ENCODE measurements around the gene SCAP.
A peak's percentile ranks its signal among the peaks of the same experiment; 100 is the strongest.

The SCAP gene

DNA sequence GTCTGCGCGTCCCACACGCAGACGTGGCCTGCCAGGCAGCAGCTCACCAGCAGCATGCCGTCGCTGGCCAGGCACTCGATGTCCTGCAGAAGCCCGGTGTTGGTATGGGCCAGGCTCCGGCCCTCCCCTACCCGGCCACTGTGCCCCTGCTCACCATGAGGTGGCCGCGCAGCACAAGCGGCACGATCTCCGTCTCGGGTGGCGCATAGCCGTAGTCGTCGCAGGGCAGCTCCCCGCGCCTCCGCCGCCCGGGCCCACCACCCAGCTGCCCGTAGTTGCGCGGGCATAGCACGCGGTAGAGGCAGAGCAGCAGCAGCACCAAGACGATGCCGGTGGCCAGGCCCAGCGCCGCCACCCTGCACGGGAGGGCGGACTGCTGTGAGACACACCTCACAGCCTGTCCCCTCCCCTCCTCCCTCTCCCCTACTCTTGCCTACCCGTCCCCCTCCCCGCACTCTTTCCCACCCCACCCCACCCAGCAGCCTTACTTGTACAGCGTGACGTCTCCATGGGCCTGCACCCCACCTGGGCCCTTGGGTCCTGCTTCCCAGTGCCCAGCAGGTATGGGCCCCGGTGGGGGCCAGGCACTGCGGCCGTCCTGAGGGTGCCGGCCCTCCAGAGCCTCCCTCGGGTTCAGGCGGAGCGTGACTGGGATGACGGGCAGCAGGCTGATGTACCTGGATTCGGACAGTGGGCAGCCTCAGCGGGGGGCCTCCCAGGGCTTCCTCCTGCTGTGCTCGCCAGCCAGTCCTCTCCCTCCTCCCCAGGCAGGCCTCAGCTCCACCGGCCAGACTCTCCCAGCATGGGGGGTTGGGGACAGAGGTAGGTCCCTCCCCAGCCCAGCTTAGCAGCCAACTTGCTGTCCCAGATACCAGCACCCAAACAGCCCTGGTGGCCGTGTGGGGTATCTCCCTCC is 57.3 kb downstream of the SCAP start:
- Histone ChIP-seq H3K14ac (ENCODE audit: low read length in 2 of 2) (no peak overlapping the region), H3K4me3 (ENCODE audit: insufficient read depth in 1 of 2, low read depth in 1 of 2, low read length in 2 of 2) (no peak overlapping the region), H3K9ac (ENCODE audit: low read length) (no peak overlapping the region), H3K4me2 (ENCODE audit: low read length, poor library complexity, severe bottlenecking) (no peak overlapping the region), H3K27ac (ENCODE audit: low read length, poor library complexity, severe bottlenecking) (no peak overlapping the region), H2BK15ac (ENCODE audit: low read depth, poor library complexity, severe bottlenecking) (no peak overlapping the region), H3K18ac (ENCODE audit: low read depth in 1 of 2, low read length in 2 of 2) (no peak overlapping the region), H3K23ac (ENCODE audit: low read length in 2 of 2) (no peak overlapping the region), H4K91ac (ENCODE audit: low read length) (no peak overlapping the region), H2AFZ (ENCODE audit: low read depth, low read length) (no peak overlapping the region), H3K9me3 (ENCODE audit: control insufficient read depth, low read length) (no peaks in the 10 kb centered on the region), H3K4me1 (ENCODE audit: control insufficient read depth, insufficient read depth, low read depth, low read length) (peaks cover 55% of the 10 kb centered on the region), H3K36me3 (ENCODE audit: control insufficient read depth in 1 of 2, insufficient read depth in 2 of 2, low read depth in 1 of 2, low read length in 2 of 2) (peaks cover 59 to 86% of the 10 kb centered on the region in 2 experiments), H2BK120ac (ENCODE audit: low read depth, low read length) (no peak overlapping the region), H2BK12ac (ENCODE audit: low read length in 2 of 2) (no peak overlapping the region), H3K27me3 (ENCODE audit: control insufficient read depth in 1 of 2, insufficient read depth in 1 of 2, low read length in 2 of 2) (no peaks in the 10 kb centered on the region), H2BK5ac (ENCODE audit: low read depth, low read length, poor library complexity, severe bottlenecking) (no peak overlapping the region), H4K8ac (ENCODE audit: low read length) (peak overlapping the region; percentile 12), H3K4ac (ENCODE audit: low read depth in 1 of 2, low read length in 2 of 2) (no peak overlapping the region), H3K79me1 (replicated peaks; ENCODE audit: low read length, poor library complexity, severe bottlenecking) (peaks cover 21% of the 10 kb centered on the region), H2AK5ac (ENCODE audit: low read length, severe bottlenecking) (no peak overlapping the region)
- WGBS, result 93% methylated on average over 51 of the region's 53 CpGs
- DNase-seq, result no peak

- Histone ChIP-seq H3K18ac (ENCODE audit: low read depth in 1 of 2, low read length in 2 of 2) (no peak overlapping the region), H3K4me3 (ENCODE audit: insufficient read depth in 1 of 2, low read depth in 1 of 2, low read length in 2 of 2) (no peak overlapping the region), H3K4me2 (ENCODE audit: low read length, poor library complexity, severe bottlenecking) (no peak overlapping the region), H2BK15ac (ENCODE audit: low read depth, poor library complexity, severe bottlenecking) (no peak overlapping the region), H3K4me1 (ENCODE audit: control insufficient read depth, insufficient read depth, low read depth, low read length) (peaks cover 52% of the 10 kb centered on the region), H3K27me3 (ENCODE audit: control insufficient read depth in 1 of 2, insufficient read depth in 1 of 2, low read length in 2 of 2) (no peaks in the 10 kb centered on the region), H3K9ac (ENCODE audit: low read length) (no peak overlapping the region), H4K8ac (ENCODE audit: low read length) (no peak overlapping the region), H3K9me3 (ENCODE audit: control insufficient read depth, low read length) (no peaks in the 10 kb centered on the region), H2AFZ (ENCODE audit: low read depth, low read length) (no peak overlapping the region), H2AK5ac (ENCODE audit: low read length, severe bottlenecking) (no peak overlapping the region), H2BK5ac (ENCODE audit: low read depth, low read length, poor library complexity, severe bottlenecking) (no peak overlapping the region), H2BK120ac (ENCODE audit: low read depth, low read length) (no peak overlapping the region), H3K79me1 (replicated peaks; ENCODE audit: low read length, poor library complexity, severe bottlenecking) (peaks cover 17% of the 10 kb centered on the region), H3K36me3 (ENCODE audit: control insufficient read depth in 1 of 2, insufficient read depth in 2 of 2, low read depth in 1 of 2, low read length in 2 of 2) (peaks cover 74 to 87% of the 10 kb centered on the region in 2 experiments), H3K23ac (ENCODE audit: low read length in 2 of 2) (no peak overlapping the region), H4K91ac (ENCODE audit: low read length) (no peak overlapping the region), H3K4ac (ENCODE audit: low read depth in 1 of 2, low read length in 2 of 2) (no peak overlapping the region), H3K14ac (ENCODE audit: low read length in 2 of 2) (no peak overlapping the region), H2BK12ac (ENCODE audit: low read length in 2 of 2) (no peak overlapping the region), H3K27ac (ENCODE audit: low read length, poor library complexity, severe bottlenecking) (no peak overlapping the region)
- no peak for DNase-seq
- WGBS, result 94% methylated on average over 8 of the region's 9 CpGs
Observed at GRCh38 chr3:47416041-47416440, 59.7 kb downstream of the SCAP start.

DNA sequence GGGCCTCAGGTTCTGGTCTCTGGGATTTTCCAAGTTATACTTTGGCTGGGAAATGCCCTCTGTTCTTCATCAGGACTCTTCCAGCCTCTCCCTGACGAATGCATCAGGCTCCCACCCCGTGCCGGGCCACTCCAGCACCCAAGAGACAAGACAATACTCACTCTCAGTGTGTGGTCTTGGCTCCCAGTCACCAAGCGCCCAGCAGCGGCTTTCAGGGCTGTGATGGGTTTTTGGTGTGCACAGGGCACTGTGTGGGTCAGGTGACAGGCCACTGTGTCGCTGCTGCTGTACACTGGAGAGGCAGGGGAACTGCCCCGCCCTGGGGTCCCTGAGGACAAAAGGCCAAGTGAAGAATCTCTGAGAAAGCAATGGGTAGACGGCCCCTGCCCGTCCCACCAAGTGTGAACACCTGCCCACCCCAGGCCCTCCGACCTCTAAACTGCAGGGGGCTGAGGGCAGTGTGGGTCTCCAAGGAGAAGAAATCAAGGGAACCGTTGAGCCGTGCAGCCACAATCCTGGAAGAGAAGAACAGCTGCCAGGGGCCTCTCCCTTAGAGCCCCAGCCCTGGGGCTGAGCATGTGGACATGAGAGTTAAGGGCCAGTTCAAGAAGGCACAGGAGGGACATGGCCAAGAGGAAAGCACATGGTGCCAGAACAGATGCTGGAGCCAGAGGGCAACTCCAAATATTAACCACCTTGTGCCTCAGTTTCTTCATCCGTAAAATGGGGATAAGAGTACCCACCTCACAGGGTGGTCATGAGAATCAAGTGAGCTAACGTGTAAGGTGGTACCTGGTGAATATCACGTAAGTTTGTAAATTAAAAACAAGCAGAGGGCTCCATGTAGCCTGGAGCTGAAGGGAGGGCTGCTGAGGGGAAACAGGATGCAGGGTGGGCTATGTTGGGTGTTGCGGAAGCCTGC is 60.8 kb downstream of the SCAP start:
- H3K36me3 ChIP-seq (ENCODE audit: control insufficient read depth in 1 of 2, insufficient read depth in 2 of 2, low read depth in 1 of 2, low read length in 2 of 2), result peaks cover 68 to 88% of the 10 kb centered on the region in 2 experiments
- H3K27ac ChIP-seq (ENCODE audit: low read length, poor library complexity, severe bottlenecking), result no peak overlapping the region
- peaks cover 20% of the 10 kb centered on the region for H3K79me1 ChIP-seq (replicated peaks; ENCODE audit: low read length, poor library complexity, severe bottlenecking)
- H3K4me2 ChIP-seq (ENCODE audit: low read length, poor library complexity, severe bottlenecking), result no peak overlapping the region
- no peak overlapping the region for H3K23ac ChIP-seq (ENCODE audit: low read length in 2 of 2)
- H4K91ac ChIP-seq (ENCODE audit: low read length), result no peak overlapping the region
- H2BK5ac ChIP-seq (ENCODE audit: low read depth, low read length, poor library complexity, severe bottlenecking), result no peak overlapping the region
- no peak overlapping the region for H2BK120ac ChIP-seq (ENCODE audit: low read depth, low read length)
- no peak overlapping the region for H3K4ac ChIP-seq (ENCODE audit: low read depth in 1 of 2, low read length in 2 of 2)
- H3K14ac ChIP-seq (ENCODE audit: low read length in 2 of 2), result no peak overlapping the region
- H4K8ac ChIP-seq (ENCODE audit: low read length), result no peak overlapping the region
- H2AFZ ChIP-seq (ENCODE audit: low read depth, low read length), result no peak overlapping the region
- no peaks in the 10 kb centered on the region for H3K9me3 ChIP-seq (ENCODE audit: control insufficient read depth, low read length)
- H2BK15ac ChIP-seq (ENCODE audit: low read depth, poor library complexity, severe bottlenecking), result no peak overlapping the region
- no peak overlapping the region for H2BK12ac ChIP-seq (ENCODE audit: low read length in 2 of 2)
- 97% methylated on average over 16 of the region's 16 CpGs for WGBS
- no peak for DNase-seq
- H3K4me3 ChIP-seq (ENCODE audit: insufficient read depth in 1 of 2, low read depth in 1 of 2, low read length in 2 of 2), result no peak overlapping the region
- H3K4me1 ChIP-seq (ENCODE audit: control insufficient read depth, insufficient read depth, low read depth, low read length), result peaks cover 47% of the 10 kb centered on the region
- H3K27me3 ChIP-seq (ENCODE audit: control insufficient read depth in 1 of 2, insufficient read depth in 1 of 2, low read length in 2 of 2), result no peaks in the 10 kb centered on the region
- no peak overlapping the region for H2AK5ac ChIP-seq (ENCODE audit: low read length, severe bottlenecking)
- H3K18ac ChIP-seq (ENCODE audit: low read depth in 1 of 2, low read length in 2 of 2), result no peak overlapping the region
- H3K9ac ChIP-seq (ENCODE audit: low read length), result no peak overlapping the region

DNA sequence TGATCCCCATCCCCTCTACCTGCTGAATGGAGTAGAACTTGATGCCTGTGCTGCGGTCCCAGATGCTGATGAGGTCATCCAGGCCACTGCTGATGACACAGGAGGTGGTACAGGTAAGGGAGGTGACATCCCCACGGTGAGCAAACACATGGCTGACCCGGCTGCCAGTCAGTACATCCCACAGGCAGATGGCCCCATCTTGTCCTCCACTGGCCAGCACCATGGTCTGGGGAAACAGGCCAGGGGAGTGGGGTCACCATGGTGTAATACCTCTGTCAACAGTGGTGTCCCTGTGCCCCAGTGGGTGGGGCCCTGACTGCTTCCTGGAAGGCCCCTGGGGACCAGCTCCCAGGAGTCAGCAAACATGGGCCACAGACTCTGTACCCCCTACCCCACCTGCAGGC is 61.6 kb downstream of the SCAP start:
- no peak overlapping the region for H3K4me2 ChIP-seq (ENCODE audit: low read length, poor library complexity, severe bottlenecking)
- 93% methylated on average over 3 of the region's 3 CpGs for WGBS

More for the DNA sequence above, 61.6 kb downstream of the SCAP start:
- no peak overlapping the region for H3K4ac ChIP-seq (ENCODE audit: low read depth in 1 of 2, low read length in 2 of 2)
- no peak overlapping the region for H2BK5ac ChIP-seq (ENCODE audit: low read depth, low read length, poor library complexity, severe bottlenecking)
- peak overlapping the region; percentile 29 for H4K91ac ChIP-seq (ENCODE audit: low read length)
- no peak overlapping the region for H3K9ac ChIP-seq (ENCODE audit: low read length)
- no peak overlapping the region for H3K23ac ChIP-seq (ENCODE audit: low read length in 2 of 2)
- peaks cover 40% of the 10 kb centered on the region for H3K4me1 ChIP-seq (ENCODE audit: control insufficient read depth, insufficient read depth, low read depth, low read length)
- H2AK5ac ChIP-seq (ENCODE audit: low read length, severe bottlenecking), result no peak overlapping the region
- H3K27me3 ChIP-seq (ENCODE audit: control insufficient read depth in 1 of 2, insufficient read depth in 1 of 2, low read length in 2 of 2), result no peaks in the 10 kb centered on the region
- H2BK15ac ChIP-seq (ENCODE audit: low read depth, poor library complexity, severe bottlenecking), result no peak overlapping the region
- H4K8ac ChIP-seq (ENCODE audit: low read length), result no peak overlapping the region
- no peak overlapping the region for H2BK120ac ChIP-seq (ENCODE audit: low read depth, low read length)
- no peak overlapping the region for H3K27ac ChIP-seq (ENCODE audit: low read length, poor library complexity, severe bottlenecking)
- no peak overlapping the region for H3K18ac ChIP-seq (ENCODE audit: low read depth in 1 of 2, low read length in 2 of 2)
- peak overlapping the region in 1 of 2 experiments; percentile 3 for H2BK12ac ChIP-seq (ENCODE audit: low read length in 2 of 2)
- H3K9me3 ChIP-seq (ENCODE audit: control insufficient read depth, low read length), result no peaks in the 10 kb centered on the region
- no peak overlapping the region for H2AFZ ChIP-seq (ENCODE audit: low read depth, low read length)
- H3K36me3 ChIP-seq (ENCODE audit: control insufficient read depth in 1 of 2, insufficient read depth in 2 of 2, low read depth in 1 of 2, low read length in 2 of 2), result peaks cover 68 to 88% of the 10 kb centered on the region in 2 experiments
- H3K4me3 ChIP-seq (ENCODE audit: insufficient read depth in 1 of 2, low read depth in 1 of 2, low read length in 2 of 2), result no peak overlapping the region
- no peak for DNase-seq
- H3K14ac ChIP-seq (ENCODE audit: low read length in 2 of 2), result peak overlapping the region in 1 of 2 experiments; percentile 26
- H3K79me1 ChIP-seq (replicated peaks; ENCODE audit: low read length, poor library complexity, severe bottlenecking), result peaks cover 18% of the 10 kb centered on the region
